ENCODE results near the gene FGD5. TPM values are rescaled to one million over a fixed set of nuclear protein-coding genes. Genes with fewer than 3 reads are reported as not detected.

The FGD5 gene
- total RNA-seq (under 1 TPM in 1 of 5 experiments, not detected in 4; 0.37 TPM), polyA plus RNA-seq (not detected), total RNA-seq (not detected)

GRCh38 chr3:14818804-14819500 lies at the start of gene FGD5:
Gene FGD5, plus strand, starts transcription at chr3:14818962. Its CDS starts 110 bp downstream, at chr3:14819072.
- CTCF ChIA-PET = no interaction called here
- no peak within 1 kb of the TSS for H3K4me3 ChIP-seq (ENCODE audit: low read length)
- Mint-ChIP-seq H3K27me3 (peaks cover 4 to 32% (median 17%) of the 10 kb centered on the region in 5 donors), H3K4me1 (peaks cover 0 to 6% (median 0%) of the 10 kb centered on the region in 7 donors), H3K36me3 (no peaks in the 10 kb centered on the region), H3K9me3 (no peaks in the 10 kb centered on the region), H3K4me3 (no peak within 1 kb of the TSS), H3K27ac (no peak within 1 kb of the TSS)
- H3K27ac ChIP-seq (ENCODE audit: low read depth, low read length) = no peak within 1 kb of the TSS
- ATAC-seq (no peak), DNase-seq (no peak)
- H3K9me3 ChIP-seq (ENCODE audit: control insufficient read depth in 2 of 3, low read length in 3 of 3) = no peaks in the 10 kb centered on the region
- no peaks in the 10 kb centered on the region for H3K4me1 ChIP-seq (ENCODE audit: control insufficient read depth in 2 of 2, insufficient read depth in 2 of 2, low read length in 2 of 2)
- H3K27me3 ChIP-seq (ENCODE audit: control insufficient read depth in 2 of 2, insufficient read depth in 2 of 2, low read length in 2 of 2) = no peaks in the 10 kb centered on the region
- intact Hi-C loops (cut with micrococcal nuclease) = no loop called here
- H3K36me3 ChIP-seq (ENCODE audit: control insufficient read depth in 2 of 3, insufficient read depth in 3 of 3, low read length in 3 of 3) = no peaks in the 10 kb centered on the region
- POLR2A ChIA-PET = no interaction called here

GRCh38 chr3:14769544-14770325 lies 49.0 kb upstream of the FGD5 start:
- H3K27me3 Mint-ChIP-seq = no peaks in the 10 kb centered on the region

GRCh38 chr3:14770591-14770990 lies 48.2 kb upstream of the FGD5 start:
- Histone ChIP-seq H3K4me1 (ENCODE audit: control insufficient read depth in 2 of 2, insufficient read depth in 2 of 2, low read length in 2 of 2) (no peaks in the 10 kb centered on the region), H3K4me3 (ENCODE audit: low read length) (no peak overlapping the region), H3K9me3 (ENCODE audit: control insufficient read depth in 2 of 3, low read length in 3 of 3) (no peaks in the 10 kb centered on the region), H3K36me3 (ENCODE audit: control insufficient read depth in 2 of 3, insufficient read depth in 3 of 3, low read length in 3 of 3) (no peaks in the 10 kb centered on the region), H3K27ac (ENCODE audit: low read depth, low read length) (no peak overlapping the region), H3K27me3 (ENCODE audit: control insufficient read depth in 2 of 2, insufficient read depth in 2 of 2, low read length in 2 of 2) (no peaks in the 10 kb centered on the region)
- intact Hi-C loops (cut with micrococcal nuclease) = no loop called here
- DNase-seq (no peak), ATAC-seq (no peak)
- H3K27me3 Mint-ChIP-seq = no peaks in the 10 kb centered on the region
- H3K36me3 Mint-ChIP-seq = no peaks in the 10 kb centered on the region
- no peak overlapping the region for H3K4me3 Mint-ChIP-seq
- no peaks in the 10 kb centered on the region for H3K9me3 Mint-ChIP-seq
- ChIA-PET POLR2A (no interaction called here), CTCF (no interaction called here)
- H3K4me1 Mint-ChIP-seq = peaks cover 0 to 1% (median 0%) of the 10 kb centered on the region in 7 donors
- H3K27ac Mint-ChIP-seq = no peak overlapping the region

More at GRCh38 chr3:14769544-14770325, 49.0 kb upstream of the FGD5 start:
- H3K27me3 ChIP-seq (ENCODE audit: control insufficient read depth in 2 of 2, insufficient read depth in 2 of 2, low read length in 2 of 2) = no peaks in the 10 kb centered on the region
- ChIA-PET CTCF (interaction anchor here (0.7 kb wide), 1 partner anchor 333 kb away, joined by 3 read pairs; no protein-coding TSS in a partner anchor), POLR2A (no interaction called here)
- no peaks in the 10 kb centered on the region for H3K4me1 ChIP-seq (ENCODE audit: control insufficient read depth in 2 of 2, insufficient read depth in 2 of 2, low read length in 2 of 2)
- intact Hi-C loops (cut with micrococcal nuclease) = loop anchor here in 1 of 2 donors (10.0 kb wide), 1 partner anchor 1045 kb away; no protein-coding TSS in a partner anchor
- H3K4me3 ChIP-seq (ENCODE audit: low read length) = no peak overlapping the region
- H3K36me3 ChIP-seq (ENCODE audit: control insufficient read depth in 2 of 3, insufficient read depth in 3 of 3, low read length in 3 of 3) = no peaks in the 10 kb centered on the region
- no peak overlapping the region for H3K4me3 Mint-ChIP-seq
- no peak overlapping the region for H3K27ac ChIP-seq (ENCODE audit: low read depth, low read length)
- H3K36me3 Mint-ChIP-seq = no peaks in the 10 kb centered on the region
- no peaks in the 10 kb centered on the region for H3K9me3 Mint-ChIP-seq
- no peak overlapping the region for H3K27ac Mint-ChIP-seq
- peaks cover 0 to 3% (median 0%) of the 10 kb centered on the region in 7 donors for H3K4me1 Mint-ChIP-seq
- no peaks in the 10 kb centered on the region for H3K9me3 ChIP-seq (ENCODE audit: control insufficient read depth in 2 of 3, low read length in 3 of 3)
- ATAC-seq (no peak), DNase-seq (no peak)

- no peak overlapping the region for H3K4me3 ChIP-seq (ENCODE audit: low read length)
- H3K36me3 ChIP-seq (ENCODE audit: control insufficient read depth in 2 of 3, insufficient read depth in 3 of 3, low read length in 3 of 3) = no peaks in the 10 kb centered on the region
- no peaks in the 10 kb centered on the region for H3K27me3 Mint-ChIP-seq
- ATAC-seq = no peak
- ChIA-PET POLR2A (no interaction called here), CTCF (no interaction called here)
- H3K4me1 ChIP-seq (ENCODE audit: control insufficient read depth in 2 of 2, insufficient read depth in 2 of 2, low read length in 2 of 2) = no peaks in the 10 kb centered on the region
- H3K9me3 ChIP-seq (ENCODE audit: control insufficient read depth in 2 of 3, low read length in 3 of 3) = no peaks in the 10 kb centered on the region
- intact Hi-C loops (cut with micrococcal nuclease) = no loop called here
- H3K27me3 ChIP-seq (ENCODE audit: control insufficient read depth in 2 of 2, insufficient read depth in 2 of 2, low read length in 2 of 2) = no peaks in the 10 kb centered on the region
- H3K4me3 Mint-ChIP-seq = no peak overlapping the region
- H3K36me3 Mint-ChIP-seq = no peaks in the 10 kb centered on the region
- no peak for DNase-seq
- H3K9me3 Mint-ChIP-seq = peaks cover 0 to 2% (median 0%) of the 10 kb centered on the region in 11 donors
- peaks cover 0 to 1% (median 0%) of the 10 kb centered on the region in 7 donors for H3K4me1 Mint-ChIP-seq
- H3K27ac ChIP-seq (ENCODE audit: low read depth, low read length) = no peak overlapping the region
- no peak overlapping the region for H3K27ac Mint-ChIP-seq
Measured at GRCh38 chr3:14771593-14772497, 46.9 kb upstream of the FGD5 start.

- Histone ChIP-seq H3K9me3 (ENCODE audit: control insufficient read depth in 2 of 3, low read length in 3 of 3) (no peaks in the 10 kb centered on the region), H3K4me1 (ENCODE audit: control insufficient read depth in 2 of 2, insufficient read depth in 2 of 2, low read length in 2 of 2) (no peaks in the 10 kb centered on the region), H3K27me3 (ENCODE audit: control insufficient read depth in 2 of 2, insufficient read depth in 2 of 2, low read length in 2 of 2) (no peaks in the 10 kb centered on the region), H3K27ac (ENCODE audit: low read depth, low read length) (no peak overlapping the region), H3K4me3 (ENCODE audit: low read length) (no peak overlapping the region), H3K36me3 (ENCODE audit: control insufficient read depth in 2 of 3, insufficient read depth in 3 of 3, low read length in 3 of 3) (no peaks in the 10 kb centered on the region)
- Mint-ChIP-seq H3K27me3 (no peaks in the 10 kb centered on the region), H3K27ac (no peak overlapping the region), H3K4me3 (no peak overlapping the region), H3K36me3 (no peaks in the 10 kb centered on the region), H3K9me3 (peaks cover 0 to 5% (median 0%) of the 10 kb centered on the region in 11 donors), H3K4me1 (peaks cover 0 to 1% (median 0%) of the 10 kb centered on the region in 7 donors)
- ATAC-seq (no peak), DNase-seq (no peak)
- ChIA-PET POLR2A (no interaction called here), CTCF (interaction anchor here (0.6 kb wide), 1 partner anchor 304 kb away, joined by 3 read pairs; no protein-coding TSS in a partner anchor)
- intact Hi-C loops (cut with micrococcal nuclease) = no loop called here
Measured at GRCh38 chr3:14772533-14773138, 46.1 kb upstream of the FGD5 start.

- H3K27me3 ChIP-seq (ENCODE audit: control insufficient read depth in 2 of 2, insufficient read depth in 2 of 2, low read length in 2 of 2) = no peaks in the 10 kb centered on the region
- H3K4me1 ChIP-seq (ENCODE audit: control insufficient read depth in 2 of 2, insufficient read depth in 2 of 2, low read length in 2 of 2) = no peaks in the 10 kb centered on the region
- no peak overlapping the region for H3K27ac ChIP-seq (ENCODE audit: low read depth, low read length)
- Mint-ChIP-seq H3K36me3 (no peaks in the 10 kb centered on the region), H3K9me3 (peaks cover 0 to 10% (median 0%) of the 10 kb centered on the region in 11 donors), H3K4me3 (no peak overlapping the region), H3K27me3 (peaks cover 0 to 3% (median 0%) of the 10 kb centered on the region in 5 donors), H3K27ac (no peak overlapping the region), H3K4me1 (no peaks in the 10 kb centered on the region)
- intact Hi-C loops (cut with micrococcal nuclease) = no loop called here
- ATAC-seq (no peak), DNase-seq (no peak)
- H3K9me3 ChIP-seq (ENCODE audit: control insufficient read depth in 2 of 3, low read length in 3 of 3) = no peaks in the 10 kb centered on the region
- CTCF ChIA-PET = interaction anchor here (0.6 kb wide), 1 partner anchor 305 kb away, joined by 3 read pairs; no protein-coding TSS in a partner anchor
- no peaks in the 10 kb centered on the region for H3K36me3 ChIP-seq (ENCODE audit: control insufficient read depth in 2 of 3, insufficient read depth in 3 of 3, low read length in 3 of 3)
- POLR2A ChIA-PET = no interaction called here
- H3K4me3 ChIP-seq (ENCODE audit: low read length) = no peak overlapping the region
Measured at GRCh38 chr3:14773281-14773680, 45.5 kb upstream of the FGD5 start.
